Cardiac ventricle fibroblast (primary cell): Measurements from ENCODE around the gene CD53. TPM values are rescaled to one million over a fixed set of nuclear protein-coding genes. Genes with fewer than 3 reads are reported as not detected.

ENCODE experiments used
- total RNA-seq: library from RNA; depleted of rRNA; stranded (reverse); fragments of >200 nt; gene quantifications from 2 replicates; pipeline ENCODE4 v1.2.3, GENCODE V29; 2015

Gene CD53
- not detected in 2 replicates for total RNA-seq

GRCh38 chr1:110872745-110873720 lies at the start of gene CD53:
Gene CD53 (plus strand): TSS chr1:110873148. CDS start chr1:110891409, 18,261 bp downstream.

Other genes with a start within 250 kb of the CD53 start
- gene KCNA3, start 198.2 kb upstream of the CD53 start, total RNA-seq, result not detected in 2 replicates
- gene LRIF1, start 90.8 kb downstream of the CD53 start, total RNA-seq, result 7.2 and 7.4 TPM in 2 replicates